ENCODE results near the gene SLC39A5.

GRCh38 chr12:56231184-56231582 is 1.3 kb downstream of the SLC39A5 start:
- TF ChIP-seq, protein P1, sequence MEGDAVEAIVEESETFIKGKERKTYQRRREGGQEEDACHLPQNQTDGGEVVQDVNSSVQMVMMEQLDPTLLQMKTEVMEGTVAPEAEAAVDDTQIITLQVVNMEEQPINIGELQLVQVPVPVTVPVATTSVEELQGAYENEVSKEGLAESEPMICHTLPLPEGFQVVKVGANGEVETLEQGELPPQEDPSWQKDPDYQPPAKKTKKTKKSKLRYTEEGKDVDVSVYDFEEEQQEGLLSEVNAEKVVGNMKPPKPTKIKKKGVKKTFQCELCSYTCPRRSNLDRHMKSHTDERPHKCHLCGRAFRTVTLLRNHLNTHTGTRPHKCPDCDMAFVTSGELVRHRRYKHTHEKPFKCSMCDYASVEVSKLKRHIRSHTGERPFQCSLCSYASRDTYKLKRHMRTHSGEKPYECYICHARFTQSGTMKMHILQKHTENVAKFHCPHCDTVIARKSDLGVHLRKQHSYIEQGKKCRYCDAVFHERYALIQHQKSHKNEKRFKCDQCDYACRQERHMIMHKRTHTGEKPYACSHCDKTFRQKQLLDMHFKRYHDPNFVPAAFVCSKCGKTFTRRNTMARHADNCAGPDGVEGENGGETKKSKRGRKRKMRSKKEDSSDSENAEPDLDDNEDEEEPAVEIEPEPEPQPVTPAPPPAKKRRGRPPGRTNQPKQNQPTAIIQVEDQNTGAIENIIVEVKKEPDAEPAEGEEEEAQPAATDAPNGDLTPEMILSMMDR (IDR thresholded peaks at IDR 0.05), result no peak
- no peak for TF ChIP-seq POLR2A (IDR thresholded peaks at IDR 0.05)

All from lower leg skin (tissue), 3 donors.